AG08396 (cell line): Measurements from ENCODE around the gene GGT6.

ENCODE experiments used
- DNase-seq: peaks from one replicate; pipeline ENCODE4 v3.0.0; 2012; ENCODE audit warnings: low spot score, mixed read lengths

Gene GGT6

GRCh38 chr17:4538236-4539002 lies 22.0 kb downstream of the GGT6 start:
- DNase-seq, result no peak

- DNase-seq, result no peak
Measured at GRCh38 chr17:4537451-4538235, 22.7 kb downstream of the GGT6 start.

GRCh38 chr17:4536742-4537411 lies 23.5 kb downstream of the GGT6 start:
- no peak for DNase-seq

- peak; percentile 63 for DNase-seq
Measured at GRCh38 chr17:4536259-4536741, 24.1 kb downstream of the GGT6 start.

GRCh38 chr17:4535667-4536258 lies 24.6 kb downstream of the GGT6 start:
- DNase-seq, result no peak

GRCh38 chr17:4534928-4535666 lies 25.3 kb downstream of the GGT6 start:
- no peak for DNase-seq

- DNase-seq, result no peak
Measured at GRCh38 chr17:4534515-4534914, 25.9 kb downstream of the GGT6 start.

- DNase-seq, result no peak
Measured at GRCh38 chr17:4533523-4534504, 26.6 kb downstream of the GGT6 start.

- DNase-seq, result no peak
Measured at GRCh38 chr17:4532860-4533522, 27.4 kb downstream of the GGT6 start.

- no peak for DNase-seq
Measured at GRCh38 chr17:4531988-4532736, 28.2 kb downstream of the GGT6 start.

GRCh38 chr17:4530799-4531730 lies 29.3 kb downstream of the GGT6 start:
- DNase-seq, result no peak

- no peak for DNase-seq
Measured at GRCh38 chr17:4529533-4530152, 30.7 kb downstream of the GGT6 start.

GRCh38 chr17:4527566-4528125 lies 32.7 kb downstream of the GGT6 start:
- DNase-seq, result no peak

GRCh38 chr17:4527134-4527533 lies 33.2 kb downstream of the GGT6 start:
- no peak for DNase-seq

GRCh38 chr17:4525691-4526397 lies 34.5 kb downstream of the GGT6 start:
- no peak for DNase-seq

GRCh38 chr17:4523946-4524345 lies 36.4 kb downstream of the GGT6 start:
- no peak for DNase-seq
